Hippocampal formation (tissue), 2 donors: Measurements from ENCODE around the gene CFAP299.
"Not testable (repeated sequence)": the region's sequence is repeated elsewhere in the genome, so short reads cannot be mapped to it uniquely, and the experiment has no call there.

ENCODE experiments used
- DNase-seq, 2 donors: peaks; one replicate each; lab custom pipeline; 2025; lab: John Stamatoyannopoulos, UW

CFAP299 gene

DNA sequence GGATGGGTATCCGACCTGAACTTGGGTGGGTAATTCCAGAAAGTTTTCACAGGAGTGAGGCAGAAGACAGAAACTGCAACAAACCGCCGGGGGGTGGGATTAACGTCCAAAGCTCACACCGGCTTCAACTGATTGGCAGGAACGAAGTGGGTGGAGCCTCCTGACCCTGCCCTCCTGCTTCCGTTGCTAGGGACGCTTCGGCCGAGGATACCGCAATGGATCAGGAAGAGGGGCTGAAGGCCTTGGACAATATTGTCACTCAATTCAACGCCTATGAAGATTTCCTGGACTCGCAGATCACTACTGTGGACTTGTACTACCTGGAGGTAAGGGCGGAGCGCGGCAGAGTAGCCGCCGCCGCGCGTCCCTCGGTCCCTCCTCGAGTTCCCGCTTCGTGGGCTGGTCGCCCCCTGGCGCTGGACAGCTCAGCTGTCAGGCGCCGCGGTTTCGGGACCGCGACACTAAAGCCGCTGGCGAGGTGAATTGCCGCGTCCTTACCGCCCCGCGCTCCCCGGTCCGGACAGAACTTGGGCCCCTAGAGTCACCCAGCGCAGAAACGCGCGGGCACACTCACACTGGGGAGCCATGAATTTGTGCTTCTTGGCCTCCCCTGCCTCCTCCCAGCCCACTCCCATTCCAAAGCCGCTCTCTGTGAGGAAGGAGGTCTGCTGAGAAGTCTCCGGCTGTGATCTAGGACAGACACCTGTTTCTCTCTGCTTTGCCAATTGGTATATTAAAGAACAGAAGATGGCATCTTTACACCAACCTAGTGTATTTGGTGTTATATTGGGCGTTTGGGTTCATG, at the start of gene CFAP299:
Gene CFAP299 (plus strand): TSS at position 177 of the 805 bp plus-strand sequence.
- DNase-seq: peak; percentile 11 to 46

DNA sequence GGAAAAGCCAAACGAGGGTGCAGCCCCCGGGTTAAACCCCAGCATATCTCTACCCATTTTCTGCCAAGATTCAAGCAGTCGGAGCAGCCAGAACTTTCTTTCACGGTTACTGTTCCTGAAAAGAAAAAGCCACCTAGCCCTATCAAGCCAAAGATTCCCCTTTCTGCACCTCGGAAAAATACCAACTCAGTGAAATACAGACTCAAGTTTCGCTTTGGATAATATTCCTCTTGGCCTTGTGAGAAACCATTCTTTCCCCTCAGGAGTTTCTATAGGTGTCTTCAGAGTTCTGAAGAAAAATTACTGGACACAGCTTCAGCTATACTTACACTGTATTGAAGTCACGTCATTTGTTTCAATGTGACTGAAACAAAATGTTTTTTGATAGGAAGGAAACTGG, 49.1 kb upstream of the CFAP299 start:
- DNase-seq: no peak

DNA sequence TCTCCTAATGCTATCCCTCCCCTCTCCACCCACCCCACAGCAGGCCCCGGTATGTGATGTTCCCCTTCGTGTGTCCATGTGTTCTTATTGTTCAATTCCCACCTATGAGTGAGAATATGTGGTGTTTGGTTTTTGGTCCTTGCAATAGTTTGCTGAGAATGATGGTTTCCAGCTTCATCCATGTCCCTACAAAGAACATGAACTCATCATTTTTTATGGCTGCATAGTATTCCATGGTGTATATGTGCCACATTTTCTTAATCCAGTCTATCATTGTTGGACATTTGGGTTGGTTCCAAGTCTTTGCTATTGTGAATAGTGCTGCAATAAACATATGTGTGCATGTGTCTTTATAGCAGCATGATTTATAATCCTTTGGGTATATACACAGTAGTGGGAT, 44.9 kb upstream of the CFAP299 start:
- not testable (repeated sequence) for DNase-seq

DNA sequence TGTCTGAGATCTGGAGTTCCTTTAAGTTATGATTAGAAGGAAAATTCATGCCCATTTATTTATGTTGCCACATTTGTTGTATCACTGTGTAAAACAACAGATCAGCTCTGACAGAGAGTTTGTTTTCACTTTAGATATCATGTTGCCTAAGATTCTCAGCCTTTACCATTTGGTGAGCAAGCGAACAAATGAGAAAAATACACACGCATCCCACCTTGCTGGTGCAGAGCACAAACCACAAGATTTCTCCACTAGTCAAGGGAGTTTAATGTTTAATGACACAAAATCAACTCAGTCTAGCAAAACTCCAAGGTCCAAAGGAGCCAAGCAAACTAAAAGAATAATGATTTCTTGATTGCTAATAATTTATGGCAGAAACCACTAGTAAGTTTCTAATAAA, 41.3 kb upstream of the CFAP299 start:
- no peak for DNase-seq

DNA sequence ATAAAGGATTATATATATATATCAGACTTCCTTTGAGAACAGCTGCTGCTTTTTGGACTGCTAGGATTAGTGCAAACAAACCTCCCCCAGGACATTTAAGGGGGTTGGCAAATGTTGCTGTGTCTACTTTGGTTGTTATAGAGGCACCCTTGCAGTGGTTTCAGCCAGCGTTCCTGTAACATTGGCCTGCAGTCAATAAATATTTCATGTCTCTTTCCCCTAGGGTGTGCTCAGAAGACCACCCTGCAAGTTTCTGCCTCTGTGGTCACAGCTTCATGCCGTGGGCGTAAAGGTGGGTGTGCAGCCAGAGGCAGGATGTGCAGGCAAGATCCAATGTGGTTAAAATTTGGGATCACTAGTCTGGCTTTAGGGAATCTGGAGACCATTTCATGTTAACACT, 40.2 kb upstream of the CFAP299 start:
- no peak for DNase-seq

DNA sequence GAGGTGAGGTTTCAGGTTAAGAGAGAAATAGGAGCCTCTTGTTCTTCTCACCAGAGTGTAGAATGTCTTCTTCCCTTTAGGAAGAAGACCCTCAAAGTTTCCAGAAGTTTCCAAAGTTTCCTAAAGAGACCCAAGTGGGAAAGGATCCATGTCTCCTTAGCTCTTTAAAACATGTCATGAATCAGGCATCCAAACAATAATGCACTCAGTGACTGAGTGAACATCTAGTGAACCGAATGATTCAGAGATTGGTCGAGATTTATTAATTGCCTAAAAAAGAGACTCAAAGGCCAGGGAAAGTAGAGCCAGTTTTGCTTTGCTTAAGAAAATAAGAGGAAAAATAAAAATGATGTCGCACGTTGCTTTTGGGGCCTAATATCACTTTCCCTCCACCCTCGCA, 39.7 kb upstream of the CFAP299 start:
- DNase-seq: no peak

DNA sequence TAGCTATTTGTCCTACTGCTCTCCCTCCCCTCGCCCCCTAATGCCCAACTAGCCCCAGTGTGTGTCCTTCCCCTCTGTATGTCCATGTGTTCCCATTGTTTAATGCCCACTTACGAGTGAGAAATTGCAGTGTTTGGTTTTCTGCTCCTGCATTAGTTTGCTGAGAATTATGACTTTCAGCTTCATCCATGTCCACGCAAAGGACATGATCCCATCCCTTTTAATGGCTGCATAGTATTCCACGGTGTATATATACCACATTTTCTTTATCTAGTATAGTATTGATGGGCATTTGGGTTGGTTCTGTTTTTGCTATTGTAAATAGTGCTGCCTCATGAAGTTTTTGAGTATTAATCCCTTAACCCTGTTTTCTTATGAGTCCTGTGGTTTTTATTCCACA, 33.6 kb upstream of the CFAP299 start:
- DNase-seq: no peak

DNA sequence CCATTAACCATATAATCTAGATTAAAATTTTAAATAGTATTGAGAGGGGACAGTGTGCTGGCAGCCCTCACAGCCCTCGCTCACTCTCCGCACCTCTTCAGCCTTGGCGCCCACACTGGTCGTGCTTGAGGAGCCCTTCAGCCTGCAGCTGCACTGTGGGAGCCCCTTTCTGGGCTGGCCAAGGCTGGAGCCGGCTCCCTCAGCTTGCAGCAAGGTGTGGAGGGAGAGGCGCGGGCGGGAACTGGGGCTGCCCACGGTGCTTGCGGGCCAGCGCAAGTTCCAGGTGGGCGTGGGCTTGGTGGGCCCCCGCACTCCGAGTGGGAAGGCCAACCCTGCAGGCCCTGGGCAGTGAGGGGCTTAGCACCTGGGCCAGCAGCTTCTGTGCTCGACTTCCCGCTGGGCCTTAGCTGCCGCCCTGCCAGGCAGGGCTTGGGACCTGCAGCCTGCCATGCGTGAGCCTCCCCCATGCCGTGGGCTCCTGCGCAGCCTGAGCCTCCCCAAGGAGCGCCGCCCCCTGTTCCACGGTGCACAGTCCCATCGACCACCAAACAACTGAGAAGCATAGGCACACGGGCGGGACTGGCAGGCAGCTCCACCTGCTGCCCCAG, 32.8 kb upstream of the CFAP299 start:
- no peak for DNase-seq

DNA sequence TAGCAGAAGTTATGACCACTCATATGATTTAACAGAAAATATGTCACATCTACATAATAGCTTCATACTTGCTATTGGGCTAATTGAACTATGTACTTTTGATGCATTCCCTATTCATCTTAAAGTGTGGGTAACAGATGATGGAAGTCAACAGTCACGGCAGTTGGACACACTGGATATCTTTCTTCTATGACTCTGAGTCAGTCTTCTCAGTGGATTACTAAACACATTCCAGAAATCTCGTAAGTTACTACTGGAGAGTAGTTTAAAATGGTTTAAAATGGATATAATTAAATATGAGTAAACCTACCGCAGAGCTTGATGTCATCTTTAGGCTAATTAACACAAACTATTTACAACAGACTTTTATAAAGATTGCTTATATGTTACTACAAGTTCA, 30.1 kb upstream of the CFAP299 start:
- DNase-seq: no peak

DNA sequence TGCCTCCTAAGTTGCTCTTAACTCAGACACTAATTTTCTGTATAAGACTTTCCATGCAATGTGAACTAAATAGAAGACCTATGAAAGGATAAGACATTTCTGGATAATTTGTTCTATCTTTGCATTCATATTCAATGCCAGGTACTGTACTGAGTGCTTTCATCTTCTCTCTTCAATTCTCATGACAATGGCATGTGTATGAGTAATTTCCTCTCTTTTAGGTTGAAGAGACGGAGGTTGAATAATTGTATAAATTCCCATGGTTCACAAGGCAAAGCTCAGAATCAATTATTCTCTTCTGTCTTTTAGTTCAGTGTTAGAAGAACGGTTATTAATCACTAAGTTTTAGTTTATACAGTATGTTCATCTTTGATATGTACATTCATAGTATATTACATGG, 29.3 kb upstream of the CFAP299 start:
- DNase-seq: no peak

DNA sequence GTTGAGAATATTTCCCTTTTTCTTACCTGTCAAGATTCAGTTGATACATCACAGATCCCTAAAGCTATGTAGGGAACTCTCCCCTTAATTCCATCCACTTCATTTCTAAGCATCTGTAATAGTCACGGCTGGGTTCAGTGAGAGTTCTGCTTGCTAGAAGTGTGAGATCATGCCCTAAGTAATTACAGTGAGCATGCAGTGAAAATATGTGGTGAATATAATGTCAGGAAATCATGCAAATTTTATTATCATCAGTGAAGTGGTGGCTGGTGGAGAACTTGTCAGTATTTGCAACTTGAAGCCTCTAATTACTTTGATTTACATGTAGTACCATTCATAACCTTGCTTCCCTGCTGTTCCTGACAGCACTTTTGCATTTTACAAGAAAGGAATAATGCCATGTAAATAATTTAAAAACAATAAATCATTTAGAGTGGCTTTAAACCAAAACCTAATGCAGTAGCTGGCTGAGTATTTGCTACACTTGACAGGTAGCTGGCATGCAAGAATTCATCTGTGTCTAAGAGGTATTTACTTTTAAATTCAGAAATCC, 28.3 kb upstream of the CFAP299 start:
- no peak for DNase-seq

DNA sequence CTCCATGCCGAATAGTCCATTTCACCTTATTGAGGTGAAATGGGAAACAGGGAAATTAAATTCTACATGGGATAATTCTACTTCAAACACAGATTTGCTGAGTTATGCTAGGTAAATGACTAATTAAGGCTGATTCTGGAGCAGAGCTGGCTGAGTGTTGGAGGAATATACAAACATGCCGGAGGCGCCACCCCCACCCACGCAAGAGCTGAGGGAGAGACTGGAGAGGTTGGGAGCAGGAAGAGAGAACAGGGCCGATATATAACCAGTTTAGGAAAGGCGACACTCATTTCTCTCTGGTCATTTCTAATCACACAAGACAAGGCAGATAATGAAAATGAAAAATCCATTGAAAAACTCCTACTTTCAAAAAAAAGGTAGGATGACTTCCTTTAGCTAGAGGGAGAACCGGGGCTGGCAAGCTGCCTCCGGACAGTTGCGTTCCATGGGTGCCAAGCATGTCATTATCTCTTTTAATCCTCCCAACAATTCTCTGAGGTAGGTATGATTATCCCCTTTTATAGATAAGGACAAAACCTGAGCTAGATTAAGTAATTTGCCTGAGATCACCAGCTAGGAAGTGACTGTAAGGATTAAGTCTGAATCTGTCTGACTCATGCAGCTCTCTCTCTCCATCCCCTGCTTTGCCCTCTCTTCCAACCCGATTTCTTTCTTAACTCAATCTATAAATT, 27.6 kb upstream of the CFAP299 start:
- no peak for DNase-seq

DNA sequence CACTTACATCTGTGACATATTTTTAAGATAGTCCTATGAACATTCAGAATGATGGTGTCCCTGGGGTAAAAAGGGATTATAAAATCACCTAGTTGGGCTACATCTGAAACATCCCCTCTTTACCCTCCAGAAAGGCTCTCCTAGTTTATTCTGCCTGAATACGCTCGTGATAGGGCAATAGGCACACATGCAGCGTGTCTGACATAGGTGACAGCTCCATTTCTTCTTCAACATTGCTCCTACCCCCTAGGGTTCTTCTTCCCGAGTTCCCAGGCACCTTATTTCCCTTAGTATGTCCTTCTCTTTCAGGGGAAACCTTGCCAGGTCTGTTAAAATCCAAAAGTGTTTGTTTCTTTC, 27.1 kb upstream of the CFAP299 start:
- DNase-seq: no peak

DNA sequence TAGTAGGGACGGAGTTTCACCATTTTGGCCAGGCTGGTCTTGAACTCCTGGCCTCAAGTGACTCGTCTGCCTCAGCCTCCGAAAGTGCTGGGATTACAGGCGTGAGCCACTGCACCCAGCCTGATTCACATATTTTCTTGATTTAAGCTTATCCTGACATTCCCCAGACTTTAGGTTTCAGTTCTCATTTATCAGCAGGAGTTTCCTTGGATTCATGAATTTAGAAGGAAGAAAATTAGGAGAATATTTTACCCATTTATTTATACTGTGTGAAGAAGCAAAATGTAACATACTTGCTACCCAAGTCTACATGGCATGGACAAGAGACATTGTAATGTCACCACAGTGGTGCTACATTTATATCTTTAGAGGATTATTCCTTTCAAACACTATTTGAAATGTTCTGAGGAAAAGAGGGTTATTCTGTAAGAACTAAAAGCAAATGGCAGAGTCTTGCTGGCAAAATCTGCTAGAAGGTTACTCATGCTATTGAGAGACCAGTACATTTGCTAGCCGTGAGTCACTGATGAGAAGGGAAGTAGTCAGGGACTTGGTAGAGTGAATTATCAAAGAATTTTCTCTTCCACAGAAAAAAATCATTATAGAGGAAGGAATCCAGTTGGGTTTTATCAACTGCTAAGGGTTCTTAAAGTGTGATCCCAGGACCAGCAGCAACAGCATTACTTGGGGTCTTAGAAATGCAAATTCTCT, 26.1 kb upstream of the CFAP299 start:
- DNase-seq: no peak

DNA sequence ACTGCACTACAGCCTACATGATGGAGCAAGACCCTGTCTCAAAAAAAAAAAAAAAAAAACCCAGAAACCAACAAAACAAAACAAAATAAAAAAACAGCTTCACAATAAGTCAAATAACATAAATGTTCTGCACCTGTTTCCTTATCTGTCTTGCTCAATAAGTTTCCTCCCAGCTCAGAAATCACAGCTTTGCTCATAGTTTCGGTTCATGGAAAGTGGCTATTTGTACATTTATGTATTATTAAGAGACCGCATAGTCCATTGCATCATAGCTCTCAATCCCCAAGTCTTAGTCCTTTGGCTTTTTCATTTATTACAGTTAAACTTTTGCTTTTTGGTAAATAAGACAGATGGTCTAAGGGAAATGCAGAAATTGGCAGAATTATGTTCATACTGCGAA, 24.4 kb upstream of the CFAP299 start:
- no peak for DNase-seq

DNA sequence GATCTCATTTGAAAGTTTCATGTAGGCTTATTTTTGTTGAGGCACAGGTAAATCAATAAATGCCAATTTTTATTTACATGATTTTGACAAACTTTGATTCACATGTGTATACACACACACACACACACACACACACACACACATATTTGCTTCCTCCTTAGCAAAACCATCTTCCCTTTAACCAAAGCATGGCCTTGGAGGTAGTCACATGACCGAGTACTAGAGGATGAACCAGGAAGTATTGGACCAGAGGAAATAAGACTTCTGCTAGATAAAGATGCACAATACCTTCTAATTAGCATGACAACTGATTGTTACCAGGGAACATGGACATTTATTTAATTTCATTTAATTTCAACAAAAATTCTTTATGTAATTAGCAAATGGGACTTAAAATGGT, 23.4 kb upstream of the CFAP299 start:
- no peak for DNase-seq

DNA sequence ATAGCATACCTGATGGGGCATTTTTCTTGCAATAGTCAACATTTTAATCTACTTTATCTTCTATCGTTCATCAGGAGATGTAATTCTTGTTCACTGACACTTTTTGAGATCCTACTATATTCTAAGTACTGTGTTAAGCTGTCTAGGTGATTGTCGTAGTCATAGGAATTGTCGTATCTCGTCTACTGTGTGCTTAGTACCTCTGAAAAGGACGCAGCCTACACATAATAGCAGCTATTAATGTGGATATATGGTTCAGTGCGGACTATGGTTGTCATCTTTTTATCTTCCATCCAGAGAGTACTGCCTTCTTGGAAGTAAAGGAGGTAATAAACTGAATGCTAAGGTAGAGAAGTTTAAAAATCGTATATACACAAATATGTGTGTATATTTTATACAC, 21.9 kb upstream of the CFAP299 start:
- DNase-seq: no peak

DNA sequence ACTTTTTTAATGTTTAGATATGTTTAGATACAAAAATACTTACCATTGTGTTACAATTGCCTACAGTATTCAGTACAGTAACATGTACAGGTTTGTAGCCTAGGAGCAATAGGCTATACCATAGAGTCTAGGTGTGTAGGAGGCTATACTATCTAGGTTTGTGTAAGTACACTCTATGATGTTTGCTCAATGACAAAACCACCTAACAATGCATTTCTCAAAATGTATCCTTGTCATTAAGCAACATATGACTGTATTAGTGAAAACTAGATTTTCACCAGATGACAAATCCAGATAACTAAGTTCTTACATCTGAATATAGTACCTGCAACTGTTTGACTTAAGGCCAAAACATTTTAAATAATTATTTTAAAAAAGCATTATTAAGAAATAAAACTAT, 19.7 kb upstream of the CFAP299 start:
- not testable (repeated sequence) for DNase-seq

DNA sequence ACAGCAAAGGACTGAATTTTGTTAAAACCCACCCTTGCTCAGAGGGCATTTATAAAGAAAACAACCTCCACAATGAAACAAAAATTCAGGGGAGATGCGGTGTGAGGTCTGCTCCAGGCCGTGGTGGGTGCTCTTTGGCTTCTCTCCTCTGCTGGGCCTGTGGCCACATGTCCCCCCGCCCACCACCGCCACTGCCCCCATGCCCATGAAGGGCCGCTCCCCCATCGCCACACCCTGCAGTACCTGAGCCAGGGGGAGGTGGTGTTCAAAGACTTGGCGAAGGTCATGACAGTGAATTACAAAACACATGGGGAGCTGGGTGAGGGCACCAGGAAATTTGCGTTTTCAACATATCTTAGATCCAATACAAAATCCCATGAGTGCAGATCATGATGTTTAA, 14.2 kb upstream of the CFAP299 start:
- DNase-seq: no peak

DNA sequence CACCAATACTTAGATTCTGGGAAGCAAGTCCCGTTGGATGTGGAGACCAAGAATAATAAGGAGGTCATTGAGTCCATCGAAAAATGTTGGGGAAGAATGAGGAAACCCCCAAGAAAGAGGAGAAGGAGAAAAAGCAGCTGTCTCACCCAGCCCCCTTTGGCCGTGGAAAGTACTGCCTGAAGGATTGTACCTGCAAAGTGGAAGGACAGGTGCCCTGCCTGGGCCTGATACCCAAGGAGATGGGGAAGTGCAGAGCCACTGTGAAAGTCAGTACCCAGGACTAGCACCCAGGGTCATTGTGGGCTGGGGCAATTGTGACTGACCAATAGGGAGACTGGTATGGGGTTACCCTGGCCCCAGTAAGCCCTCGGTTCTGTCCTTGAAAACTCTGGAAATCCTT, 13.8 kb upstream of the CFAP299 start:
- DNase-seq: no peak

DNA sequence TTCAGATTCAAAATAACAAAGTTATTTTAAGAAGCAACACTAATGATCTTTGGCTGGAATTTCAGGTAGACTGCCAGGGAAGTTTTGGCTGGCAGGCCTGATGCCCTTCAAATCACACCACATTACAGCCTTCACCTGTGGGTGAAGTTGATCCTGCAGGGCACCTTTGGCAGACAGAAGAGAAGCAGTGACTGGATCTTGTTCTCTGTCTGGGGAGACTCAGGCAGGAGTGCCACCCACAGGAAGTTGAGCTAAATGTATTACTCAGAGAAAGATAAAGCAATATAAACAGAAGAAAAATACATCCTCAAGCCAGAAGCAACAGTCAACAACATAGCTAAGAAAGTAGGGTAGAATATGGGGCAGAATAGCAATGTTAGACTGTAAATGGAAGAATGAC, 12.8 kb upstream of the CFAP299 start:
- DNase-seq: no peak

DNA sequence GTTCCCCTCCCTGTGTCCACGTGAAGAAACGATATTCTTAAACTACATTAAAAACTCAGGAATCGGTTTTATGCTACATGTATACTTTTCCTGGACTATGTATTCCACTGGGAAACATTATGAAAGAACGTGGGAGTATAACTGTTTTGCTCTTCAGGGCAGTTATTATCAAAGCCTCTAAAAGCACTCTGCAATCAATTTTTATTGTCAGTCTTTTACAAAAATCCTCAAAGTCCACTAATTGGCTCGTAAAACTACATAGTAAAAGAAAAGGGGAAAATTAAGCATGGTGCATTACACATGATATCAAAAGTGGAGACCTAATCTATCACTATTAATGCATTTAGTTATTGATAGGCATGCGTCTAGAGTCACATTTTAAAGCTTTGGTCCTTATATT, 11.4 kb upstream of the CFAP299 start:
- DNase-seq: no peak
